GM03348 (cell line): Measurements from ENCODE around the gene TRMT2A.

Experiments
- DNase-seq: peaks from one replicate; pipeline ENCODE4 v3.0.0; 2012; ENCODE audit warnings: low spot score

The TRMT2A gene

DNA sequence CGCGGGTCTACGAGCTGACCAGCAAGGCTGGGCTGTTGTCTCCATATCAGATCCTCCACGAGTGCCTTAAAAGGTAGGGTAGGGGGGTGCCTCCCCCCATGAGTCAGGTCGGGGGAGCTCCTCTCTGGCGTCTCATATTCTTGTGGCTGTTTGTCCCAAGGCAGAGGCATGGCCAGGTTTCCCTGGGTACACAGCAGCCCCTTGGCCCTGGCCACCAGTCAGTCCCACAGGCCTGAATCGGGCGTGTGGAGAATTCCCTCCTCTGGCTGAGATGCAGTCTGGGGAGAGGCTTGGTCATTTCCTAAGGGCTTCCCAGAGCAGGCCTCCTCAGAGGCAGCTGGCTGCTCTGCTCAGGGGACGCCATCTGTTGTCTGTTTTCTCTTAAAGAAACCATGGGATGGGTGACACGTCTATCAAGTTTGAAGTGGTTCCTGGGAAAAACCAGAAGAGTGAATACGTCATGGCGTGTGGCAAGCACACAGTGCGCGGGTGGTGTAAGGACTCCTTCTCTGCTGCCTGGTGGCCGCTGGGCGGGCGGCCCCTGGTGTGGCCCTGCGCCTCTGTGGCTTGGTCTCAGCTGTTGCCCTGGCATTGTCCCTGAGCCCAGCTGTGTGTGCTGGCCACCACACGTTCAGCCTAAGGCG, 10.7 kb downstream of the TRMT2A start:
- no peak for DNase-seq

DNA sequence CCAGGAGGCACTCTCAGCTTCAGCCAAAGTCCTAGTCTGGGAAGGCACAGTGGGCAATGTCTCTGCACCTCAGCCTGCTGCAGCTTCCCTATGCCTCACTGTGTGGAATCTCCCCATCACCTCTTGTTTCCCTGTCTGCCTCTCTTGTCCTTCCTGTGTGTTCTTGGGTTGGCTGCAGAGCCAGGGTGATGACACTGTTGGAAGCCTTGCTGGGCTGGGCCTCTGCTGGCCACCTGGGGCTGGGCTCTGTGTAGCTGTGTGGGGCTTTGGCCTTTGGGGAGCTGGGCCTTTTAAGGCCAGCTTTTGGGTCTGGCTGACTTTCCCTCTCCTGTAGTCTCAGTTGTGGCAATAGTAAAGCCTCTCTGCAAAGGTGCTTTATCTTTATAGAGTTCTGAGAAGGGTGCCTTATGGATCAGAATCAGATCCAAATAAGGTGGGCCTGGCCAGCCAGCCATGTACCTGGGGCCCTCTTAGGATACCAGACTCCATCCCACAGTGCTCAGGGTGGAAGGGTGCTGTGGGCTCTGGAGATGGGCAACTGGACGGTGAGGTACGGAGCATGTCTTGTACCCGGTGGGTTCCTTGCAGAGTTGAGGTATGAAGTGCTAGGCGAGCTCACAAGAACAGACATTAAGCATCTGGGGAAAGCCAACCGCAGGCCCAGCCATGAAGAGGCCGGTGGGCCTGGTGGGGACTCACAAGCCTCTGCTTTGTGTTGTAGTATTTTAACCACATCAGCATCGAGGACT, 11.4 kb downstream of the TRMT2A start:
- DNase-seq = no peak

DNA sequence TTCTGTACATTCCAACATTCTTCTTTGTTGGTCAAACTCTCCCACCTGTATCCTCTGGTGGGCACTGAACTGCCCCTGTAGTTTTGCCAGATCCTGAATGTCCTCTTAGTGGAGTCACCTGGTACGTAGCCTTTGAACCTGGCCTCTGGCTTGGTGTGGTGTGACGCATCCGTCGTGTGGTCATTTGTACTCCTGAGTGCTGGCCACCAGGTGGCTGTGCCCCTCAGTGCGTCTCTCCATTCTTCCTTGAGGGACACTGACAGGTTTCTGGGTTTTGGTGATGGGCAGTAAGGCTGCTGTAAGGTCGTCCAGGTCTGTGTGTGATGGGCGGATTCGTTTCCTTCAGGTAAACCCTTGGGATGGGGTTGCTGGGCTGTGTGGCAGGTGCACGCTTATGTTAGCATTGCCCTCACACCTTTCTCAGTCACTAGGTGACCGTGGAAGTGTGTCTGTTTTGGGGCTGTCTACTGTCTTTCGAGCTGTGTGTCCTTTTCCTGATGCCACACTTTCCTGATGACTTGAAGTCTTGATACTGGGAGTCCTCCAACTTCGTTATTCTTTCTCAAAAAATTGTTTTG, 14.7 kb downstream of the TRMT2A start:
- no peak for DNase-seq

DNA sequence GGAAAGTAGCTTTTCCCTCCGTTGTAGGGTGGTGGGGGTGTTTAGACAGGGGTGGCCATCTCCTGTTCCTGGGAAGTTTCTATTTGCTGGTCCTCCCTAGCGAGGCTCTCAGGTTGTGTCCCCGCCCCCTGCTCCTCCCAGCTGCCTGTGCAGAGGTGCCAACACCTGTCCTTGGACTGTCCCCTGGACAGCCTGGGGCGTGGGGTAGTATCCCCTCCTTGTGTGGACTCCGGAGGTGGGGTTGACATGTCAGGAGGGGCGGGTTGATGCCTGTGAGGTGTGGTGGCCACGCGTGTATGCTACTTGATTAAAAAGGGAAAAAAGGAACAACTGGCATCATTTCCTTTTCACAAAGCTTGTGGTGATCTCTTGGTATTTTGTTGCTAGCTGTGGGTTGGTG, 15.4 kb downstream of the TRMT2A start:
- no peak for DNase-seq

DNA sequence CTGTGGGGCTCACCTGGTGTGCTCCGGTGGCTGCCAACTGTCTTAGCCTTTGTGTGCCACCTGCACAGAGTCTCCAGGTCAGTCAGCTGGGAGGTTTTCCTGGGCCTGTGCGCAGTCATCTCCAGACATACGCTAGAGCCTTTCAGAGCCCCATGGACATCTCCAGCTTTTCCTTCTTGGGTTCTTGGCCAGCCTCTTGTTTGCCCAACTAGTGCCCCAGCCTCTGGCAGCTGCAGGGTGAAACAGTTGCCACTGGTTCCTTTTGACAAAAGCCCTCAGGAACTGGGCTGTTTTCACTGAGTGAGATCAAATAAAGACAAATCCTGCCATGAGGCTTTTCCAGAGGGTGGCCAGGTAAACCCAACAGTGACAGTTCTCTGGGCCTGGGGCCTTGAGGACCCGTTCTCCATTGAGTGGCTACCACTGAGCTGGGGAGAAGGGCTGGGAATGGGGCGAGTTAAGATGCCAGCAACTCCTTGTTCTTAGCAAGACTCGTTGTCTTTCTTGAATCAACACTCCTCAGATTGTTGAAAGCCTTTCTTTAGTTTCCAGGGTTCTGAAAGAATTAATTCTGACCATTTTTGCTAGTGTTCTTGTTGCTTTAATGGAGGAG, 17.8 kb downstream of the TRMT2A start:
- DNase-seq = no peak

DNA sequence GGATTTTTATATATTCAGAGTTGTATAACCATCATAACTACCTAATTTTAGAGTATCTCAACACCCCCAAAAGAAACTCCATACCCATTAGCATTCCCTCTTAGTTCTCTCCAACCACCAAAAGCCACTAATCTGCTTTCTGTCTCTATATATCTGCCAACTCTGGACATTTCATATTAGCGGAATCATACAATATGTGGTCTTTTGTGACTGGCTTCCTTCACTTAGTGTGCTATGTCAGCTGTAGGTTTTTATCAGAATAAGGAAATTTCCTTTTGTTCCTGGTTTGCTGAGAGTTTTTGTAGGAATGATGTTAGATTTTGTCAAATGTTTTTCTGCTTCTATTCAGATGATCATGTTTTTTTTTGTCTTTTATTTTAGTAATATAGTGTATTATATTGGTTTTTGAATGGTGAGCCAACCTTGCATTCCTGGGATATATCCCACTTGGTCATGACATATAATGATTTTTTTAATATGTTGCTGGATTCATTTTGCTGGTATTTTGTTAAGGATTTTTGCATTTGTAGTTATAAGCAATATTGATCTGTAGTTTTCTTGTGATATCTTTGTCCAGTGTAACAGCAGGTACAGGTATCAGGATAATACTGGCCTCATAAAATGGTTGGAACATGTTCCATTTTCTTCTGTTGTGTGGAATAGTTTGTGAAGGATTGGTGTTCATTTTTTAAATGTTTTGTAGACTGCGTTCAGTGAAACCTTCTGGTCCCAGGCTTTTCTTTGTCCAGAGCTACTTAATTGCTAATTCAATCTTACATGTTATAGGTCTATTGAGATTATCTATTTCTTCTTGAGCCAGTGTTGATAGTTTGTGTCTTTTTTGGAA, 20.2 kb downstream of the TRMT2A start:
- no peak for DNase-seq

DNA sequence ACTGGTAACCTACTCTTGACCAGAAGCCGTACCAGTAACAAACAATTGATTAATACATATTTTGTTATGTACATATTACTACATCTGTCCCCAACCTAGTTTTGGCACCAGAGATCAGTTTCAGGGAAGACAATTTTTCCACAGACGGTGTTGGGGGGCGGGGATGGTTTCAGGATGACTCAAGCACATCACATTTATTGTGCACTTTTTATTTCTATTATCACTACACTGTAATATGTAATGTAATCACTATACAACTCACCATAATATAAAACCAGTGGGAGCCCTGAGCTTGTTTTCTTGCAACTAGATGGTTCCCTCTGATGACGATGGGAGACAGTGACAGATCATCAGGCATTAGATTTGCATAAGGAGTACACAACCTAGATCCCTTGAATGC, 21.5 kb downstream of the TRMT2A start:
- no peak for DNase-seq

DNA sequence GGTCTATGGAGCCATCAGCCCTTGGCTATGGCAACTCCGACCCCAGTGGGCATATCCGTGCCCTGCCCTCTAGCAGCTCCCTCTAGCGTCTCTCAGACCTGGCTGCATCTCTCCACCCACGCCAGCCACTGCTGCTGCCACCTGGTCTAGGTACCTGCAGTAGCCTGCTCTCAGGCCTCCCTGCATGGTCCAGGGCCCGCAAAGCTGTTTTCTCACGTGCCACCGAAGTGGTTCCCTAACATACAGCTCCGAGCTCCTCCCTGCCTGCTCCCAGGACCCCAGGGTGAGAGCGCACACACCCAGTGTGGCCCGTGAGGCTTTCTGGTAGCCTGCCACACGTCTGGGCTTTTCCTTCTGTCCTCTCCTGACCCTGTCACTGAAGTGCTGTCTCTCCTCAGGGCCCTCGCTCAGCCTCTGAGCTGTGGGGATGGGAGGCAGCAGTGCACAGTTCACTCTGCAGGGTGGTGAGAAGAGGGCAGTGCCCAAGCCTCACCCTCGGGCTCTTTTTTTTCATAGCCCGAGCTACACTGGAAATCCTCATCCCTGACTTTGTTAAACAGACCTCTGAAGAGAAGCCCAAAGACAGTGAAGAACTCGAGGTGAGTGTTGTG, 22.7 kb downstream of the TRMT2A start:
- no peak for DNase-seq

DNA sequence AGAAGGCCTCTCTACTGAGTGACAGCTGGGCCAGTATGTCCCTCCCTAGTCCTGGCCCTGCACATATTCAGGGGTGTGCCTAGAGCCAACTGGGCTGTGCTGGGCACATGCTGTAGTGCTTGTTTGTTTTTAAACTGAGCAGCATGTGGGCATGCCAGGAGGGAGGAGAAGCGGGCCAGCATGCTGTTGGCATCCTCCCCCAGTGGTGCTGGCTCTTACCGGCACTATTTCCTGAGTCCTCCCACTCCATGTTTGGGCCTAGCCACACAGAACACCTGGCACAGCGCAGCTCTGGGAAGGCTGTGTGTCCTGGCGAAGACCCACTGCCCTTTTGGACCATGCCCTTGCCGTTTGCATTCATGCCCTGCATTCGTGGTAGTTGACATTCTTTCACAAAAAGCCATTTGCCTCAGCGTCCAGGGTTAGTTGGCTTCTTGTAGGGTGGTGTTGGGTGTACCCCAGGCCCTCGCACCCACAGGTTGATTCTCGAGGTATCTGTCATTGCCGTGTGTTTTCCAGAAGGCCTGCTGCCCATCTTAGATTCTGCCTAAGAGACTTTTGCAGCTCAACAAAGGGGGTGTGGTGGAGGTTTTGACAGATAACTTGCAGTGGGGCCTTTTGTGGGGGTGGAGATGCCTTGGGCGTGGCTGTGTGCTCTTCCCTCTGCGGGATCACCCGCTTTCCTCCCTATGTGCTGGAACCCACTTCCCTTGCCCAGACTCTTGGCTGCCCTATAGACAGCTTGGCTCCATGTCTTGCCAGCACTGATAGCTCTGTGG, 23.4 kb downstream of the TRMT2A start:
- DNase-seq = no peak

DNA sequence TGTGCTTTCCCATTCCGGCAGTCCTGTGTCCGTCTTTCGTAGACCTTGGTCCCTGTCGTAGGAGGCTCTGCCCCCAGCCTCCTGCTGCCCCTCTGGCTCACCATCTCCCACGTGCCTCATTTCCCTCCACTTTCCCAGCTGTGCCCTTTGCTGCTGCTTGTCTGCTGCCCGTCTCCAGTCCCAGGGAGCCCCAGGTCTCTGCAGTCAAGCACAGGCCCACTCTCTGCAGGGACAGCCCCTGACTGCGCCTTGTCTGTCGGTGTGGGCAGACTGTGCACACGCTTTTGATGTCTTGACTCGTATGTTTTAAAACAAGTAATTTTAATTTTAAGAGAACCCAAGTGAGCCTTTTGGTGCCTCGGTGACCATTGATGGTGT, 24.6 kb downstream of the TRMT2A start:
- no peak for DNase-seq

DNA sequence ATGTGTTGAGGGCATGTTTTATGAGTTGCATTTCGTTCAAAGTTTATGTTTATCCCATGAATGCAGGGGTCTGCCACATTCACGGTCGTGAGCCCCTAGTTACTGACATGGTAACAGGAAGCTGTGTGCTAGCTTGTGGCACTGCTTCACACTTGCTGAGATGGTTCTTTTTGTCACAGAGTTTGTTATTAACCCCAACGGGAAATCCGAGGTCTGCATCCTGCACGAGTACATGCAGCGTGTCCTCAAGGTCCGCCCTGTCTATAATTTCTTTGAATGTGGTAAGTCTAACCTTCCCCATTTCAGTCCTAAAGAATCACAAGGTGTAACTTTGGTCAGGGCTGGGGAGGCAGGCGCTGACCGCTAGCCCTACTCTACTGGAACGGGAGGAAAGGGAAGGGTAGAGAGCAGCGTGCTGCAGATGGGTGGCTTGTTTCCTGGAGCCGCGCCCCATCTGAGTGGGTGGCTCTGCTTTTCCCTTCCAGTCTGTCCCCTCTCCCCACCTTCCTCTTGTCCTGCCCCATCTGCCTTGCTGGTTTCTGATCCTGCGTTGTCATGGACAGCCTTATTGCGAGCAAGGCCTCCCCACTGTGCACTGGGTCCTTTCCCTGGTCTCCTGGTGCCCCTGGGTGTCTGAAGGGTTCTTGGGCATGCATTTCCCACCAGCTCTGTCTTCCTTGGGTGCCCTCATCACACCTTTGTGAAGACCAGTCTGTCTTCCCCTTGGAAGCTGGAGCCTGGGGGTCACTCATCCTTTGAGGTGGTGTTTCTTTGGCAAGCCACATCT, 25.1 kb downstream of the TRMT2A start:
- DNase-seq = no peak

DNA sequence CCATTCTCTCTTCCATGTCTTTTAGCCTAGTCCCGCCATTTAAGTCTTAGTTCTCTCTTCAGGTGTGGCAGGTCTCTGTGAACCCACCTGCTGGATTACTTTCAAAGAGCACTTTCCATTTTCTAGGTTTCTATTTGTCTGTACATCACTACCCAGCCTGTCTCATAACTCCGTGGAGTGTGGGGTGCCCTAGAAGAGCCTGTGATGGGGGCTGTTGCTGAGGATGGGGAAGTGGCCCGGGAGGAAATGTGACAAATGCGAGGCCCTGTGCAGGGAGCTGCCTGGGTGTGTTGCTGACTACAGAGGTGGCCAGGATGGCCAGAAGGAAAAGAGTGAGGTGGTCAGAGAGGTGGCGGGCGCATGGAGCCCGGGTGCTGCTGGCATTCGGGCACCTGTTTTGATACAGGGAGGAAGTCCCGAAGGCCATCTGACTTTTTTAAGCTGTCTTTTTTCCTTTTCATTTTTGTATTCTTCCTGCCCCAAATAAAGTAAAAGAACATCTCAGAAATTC, 26.2 kb downstream of the TRMT2A start:
- no peak for DNase-seq

DNA sequence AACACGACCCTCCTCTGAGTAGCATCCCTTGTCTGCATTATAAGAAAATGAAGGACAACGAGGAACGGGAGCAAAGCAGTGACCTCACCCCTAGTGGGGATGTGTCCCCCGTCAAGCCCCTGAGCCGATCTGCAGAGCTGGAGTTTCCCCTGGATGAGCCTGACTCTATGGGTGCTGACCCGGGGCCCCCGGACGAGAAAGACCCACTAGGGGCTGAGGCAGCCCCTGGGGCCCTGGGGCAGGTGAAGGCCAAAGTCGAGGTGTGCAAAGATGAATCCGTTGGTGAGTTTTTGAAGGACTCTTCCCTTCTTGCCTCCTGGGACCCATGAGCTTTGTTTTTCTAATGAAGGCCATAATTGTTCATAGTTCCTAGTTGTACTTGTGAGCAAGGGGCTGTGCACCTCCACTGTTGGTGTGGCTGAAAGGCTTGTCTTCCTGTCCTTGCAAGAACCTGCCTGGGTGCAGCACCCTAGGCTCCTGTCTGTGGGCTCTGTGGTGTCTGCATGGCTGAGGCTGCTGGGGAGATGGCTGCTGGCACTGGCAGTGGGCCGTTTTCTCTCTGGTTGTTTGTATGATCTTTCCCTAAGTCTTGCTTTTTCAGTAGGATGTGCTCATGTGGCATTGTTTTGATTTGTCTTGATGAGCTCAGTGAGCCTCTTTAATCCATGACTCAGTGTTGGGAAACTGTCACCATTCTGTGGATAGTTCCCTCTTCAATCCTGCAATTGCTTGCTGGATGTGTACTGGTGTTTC, 26.9 kb downstream of the TRMT2A start:
- DNase-seq = peak; percentile 40

DNA sequence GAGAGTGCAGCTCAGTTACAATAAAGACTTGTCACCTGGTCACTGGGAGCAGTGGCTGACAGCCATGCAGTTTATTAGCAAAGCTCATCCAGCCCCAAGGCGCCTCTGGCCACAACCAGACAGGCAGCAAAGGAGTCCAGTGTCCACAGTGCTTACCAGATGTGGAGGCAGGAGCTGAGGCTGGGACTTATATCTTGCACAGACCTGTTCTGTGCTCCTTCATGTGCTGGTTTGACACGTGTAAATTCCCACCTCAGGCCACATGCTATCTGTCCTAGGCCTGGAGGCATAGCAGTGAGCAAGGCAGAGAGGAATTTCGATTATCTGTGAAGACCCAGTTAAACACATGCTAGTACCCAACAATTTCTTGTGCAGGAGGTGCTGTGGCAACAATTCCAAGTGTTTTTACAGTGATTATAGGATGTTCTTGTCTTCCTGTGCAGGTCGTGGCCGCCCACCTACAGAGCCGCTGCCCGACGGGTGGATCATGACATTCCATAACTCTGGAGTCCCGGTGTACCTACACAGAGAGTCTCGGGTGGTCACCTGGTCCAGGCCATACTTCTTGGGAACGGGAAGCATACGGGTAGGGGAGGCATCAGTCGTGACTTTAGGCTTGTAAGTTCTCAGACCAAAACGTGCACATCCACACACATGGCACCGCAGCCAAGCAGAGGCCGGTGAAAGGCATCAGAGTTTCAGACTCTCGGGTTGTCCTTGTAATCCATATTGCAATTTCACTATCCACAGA, 27.6 kb downstream of the TRMT2A start:
- DNase-seq = no peak

DNA sequence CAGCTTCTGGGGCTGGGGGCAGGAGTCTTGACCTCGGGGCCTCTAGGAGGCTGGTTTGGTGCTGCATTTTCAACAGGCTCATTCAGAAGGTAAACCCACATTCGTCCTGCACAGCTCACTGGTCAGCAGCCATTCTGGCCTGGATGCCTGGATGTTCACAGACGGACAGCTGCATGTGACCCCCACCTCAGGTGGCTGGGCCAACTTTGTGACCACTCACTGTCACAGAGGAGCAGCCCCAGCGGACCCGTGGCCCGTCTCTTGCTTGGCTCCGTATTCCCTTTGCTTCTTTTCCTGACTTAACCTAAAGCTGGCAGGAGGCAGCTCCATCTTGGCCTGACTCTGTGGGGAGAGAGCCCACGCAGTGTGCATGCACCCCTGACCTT, 28.8 kb downstream of the TRMT2A start:
- DNase-seq = no peak

DNA sequence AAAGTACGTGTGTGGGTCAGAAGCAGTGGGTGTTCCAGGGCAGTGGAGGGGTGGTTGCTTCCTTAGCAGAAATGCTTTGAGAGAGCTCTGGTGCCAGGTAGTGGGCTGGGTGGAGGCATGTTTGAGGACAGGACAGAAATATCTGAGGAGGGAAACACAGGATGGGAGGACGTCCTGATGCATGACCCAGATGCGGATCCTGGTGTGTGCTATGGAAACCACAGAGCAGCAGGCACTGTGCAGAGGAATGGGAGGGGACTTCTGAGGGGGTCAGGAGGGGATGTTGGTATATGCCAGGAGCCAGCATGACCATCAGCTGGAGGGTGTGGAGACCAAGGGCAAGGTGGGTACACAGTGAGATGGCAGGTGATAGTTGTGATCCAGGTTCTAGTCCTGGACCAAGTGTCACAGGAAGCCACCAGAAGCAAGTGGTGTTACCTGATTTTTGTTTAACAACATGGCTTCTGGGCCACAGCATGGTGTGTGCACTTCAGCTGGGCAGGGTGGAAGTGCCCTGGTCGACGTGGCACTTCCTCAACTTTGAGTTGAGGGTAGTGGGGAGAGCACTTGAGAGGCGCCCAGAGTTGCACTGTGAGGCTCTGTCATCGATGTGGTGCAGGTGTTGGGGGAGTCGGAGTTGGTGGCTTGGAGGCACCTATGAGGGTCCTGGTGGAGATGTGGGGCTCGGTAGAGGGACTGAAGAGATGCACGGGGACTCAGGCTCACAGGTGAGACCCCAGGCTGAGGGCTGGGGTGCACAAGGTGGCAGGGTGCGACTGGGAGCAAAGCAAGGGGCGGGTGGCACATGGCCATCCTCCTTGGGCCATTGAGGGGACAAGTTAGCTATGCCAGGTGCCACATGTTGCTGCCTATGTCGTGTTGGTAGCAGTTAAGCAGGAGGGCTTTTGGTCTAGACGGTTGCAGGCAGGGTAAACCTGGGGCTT, 29.4 kb downstream of the TRMT2A start:
- DNase-seq = no peak

DNA sequence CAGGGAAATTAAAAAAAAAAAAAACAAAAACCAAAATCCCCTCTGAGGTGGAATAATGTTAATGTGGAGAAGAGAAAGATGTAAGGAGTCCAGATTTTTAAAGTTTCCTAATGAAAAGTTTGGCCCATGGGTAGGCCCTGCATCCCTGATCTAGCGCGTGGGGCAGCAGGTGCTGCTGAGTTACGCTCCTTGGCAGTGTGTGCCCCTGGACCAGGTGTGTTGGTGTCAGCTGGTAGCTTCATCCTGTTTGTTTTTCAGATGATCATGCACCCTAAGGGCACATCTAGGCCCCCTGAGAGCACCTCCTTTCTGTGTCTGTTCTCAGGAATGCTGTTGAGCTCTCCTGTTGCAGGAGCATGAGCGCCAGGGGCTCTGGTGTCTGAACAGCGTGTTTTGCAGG, 30.3 kb downstream of the TRMT2A start:
- no peak for DNase-seq
